ENCODE measurements around the gene STAT5A.

- TF ChIP-seq, protein P1, sequence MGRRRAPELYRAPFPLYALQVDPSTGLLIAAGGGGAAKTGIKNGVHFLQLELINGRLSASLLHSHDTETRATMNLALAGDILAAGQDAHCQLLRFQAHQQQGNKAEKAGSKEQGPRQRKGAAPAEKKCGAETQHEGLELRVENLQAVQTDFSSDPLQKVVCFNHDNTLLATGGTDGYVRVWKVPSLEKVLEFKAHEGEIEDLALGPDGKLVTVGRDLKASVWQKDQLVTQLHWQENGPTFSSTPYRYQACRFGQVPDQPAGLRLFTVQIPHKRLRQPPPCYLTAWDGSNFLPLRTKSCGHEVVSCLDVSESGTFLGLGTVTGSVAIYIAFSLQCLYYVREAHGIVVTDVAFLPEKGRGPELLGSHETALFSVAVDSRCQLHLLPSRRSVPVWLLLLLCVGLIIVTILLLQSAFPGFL (CRISPR knock-in tag; IDR thresholded peaks at IDR 0.05; ENCODE audit: borderline replicate concordance): no peak
- TF ChIP-seq, protein P2, sequence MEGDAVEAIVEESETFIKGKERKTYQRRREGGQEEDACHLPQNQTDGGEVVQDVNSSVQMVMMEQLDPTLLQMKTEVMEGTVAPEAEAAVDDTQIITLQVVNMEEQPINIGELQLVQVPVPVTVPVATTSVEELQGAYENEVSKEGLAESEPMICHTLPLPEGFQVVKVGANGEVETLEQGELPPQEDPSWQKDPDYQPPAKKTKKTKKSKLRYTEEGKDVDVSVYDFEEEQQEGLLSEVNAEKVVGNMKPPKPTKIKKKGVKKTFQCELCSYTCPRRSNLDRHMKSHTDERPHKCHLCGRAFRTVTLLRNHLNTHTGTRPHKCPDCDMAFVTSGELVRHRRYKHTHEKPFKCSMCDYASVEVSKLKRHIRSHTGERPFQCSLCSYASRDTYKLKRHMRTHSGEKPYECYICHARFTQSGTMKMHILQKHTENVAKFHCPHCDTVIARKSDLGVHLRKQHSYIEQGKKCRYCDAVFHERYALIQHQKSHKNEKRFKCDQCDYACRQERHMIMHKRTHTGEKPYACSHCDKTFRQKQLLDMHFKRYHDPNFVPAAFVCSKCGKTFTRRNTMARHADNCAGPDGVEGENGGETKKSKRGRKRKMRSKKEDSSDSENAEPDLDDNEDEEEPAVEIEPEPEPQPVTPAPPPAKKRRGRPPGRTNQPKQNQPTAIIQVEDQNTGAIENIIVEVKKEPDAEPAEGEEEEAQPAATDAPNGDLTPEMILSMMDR (IDR thresholded peaks at IDR 0.05): no peak
- TF ChIP-seq TP53 (CRISPR knock-in tag; IDR thresholded peaks at IDR 0.05): no peak
- no peak for TF ChIP-seq JUN (CRISPR knock-in tag; IDR thresholded peaks at IDR 0.05)
- TF ChIP-seq, protein P3, sequence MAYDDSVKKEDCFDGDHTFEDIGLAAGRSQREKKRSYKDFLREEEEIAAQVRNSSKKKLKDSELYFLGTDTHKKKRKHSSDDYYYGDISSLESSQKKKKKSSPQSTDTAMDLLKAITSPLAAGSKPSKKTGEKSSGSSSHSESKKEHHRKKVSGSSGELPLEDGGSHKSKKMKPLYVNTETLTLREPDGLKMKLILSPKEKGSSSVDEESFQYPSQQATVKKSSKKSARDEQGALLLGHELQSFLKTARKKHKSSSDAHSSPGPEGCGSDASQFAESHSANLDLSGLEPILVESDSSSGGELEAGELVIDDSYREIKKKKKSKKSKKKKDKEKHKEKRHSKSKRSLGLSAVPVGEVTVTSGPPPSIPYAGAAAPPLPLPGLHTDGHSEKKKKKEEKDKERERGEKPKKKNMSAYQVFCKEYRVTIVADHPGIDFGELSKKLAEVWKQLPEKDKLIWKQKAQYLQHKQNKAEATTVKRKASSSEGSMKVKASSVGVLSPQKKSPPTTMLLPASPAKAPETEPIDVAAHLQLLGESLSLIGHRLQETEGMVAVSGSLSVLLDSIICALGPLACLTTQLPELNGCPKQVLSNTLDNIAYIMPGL (CRISPR knock-in tag; IDR thresholded peaks at IDR 0.05): no peak
- TF ChIP-seq PRDM15 (CRISPR knock-in tag; IDR thresholded peaks at IDR 0.05): no peak
- TF ChIP-seq ZNF121 (CRISPR knock-in tag; IDR thresholded peaks at IDR 0.05): no peak
- no peak for TF ChIP-seq ATF1 (CRISPR knock-in tag; IDR thresholded peaks at IDR 0.05)
- TF ChIP-seq ZNF219 (CRISPR knock-in tag; IDR thresholded peaks at IDR 0.05; ENCODE audit: borderline replicate concordance): no peak
- TF ChIP-seq, protein P4, sequence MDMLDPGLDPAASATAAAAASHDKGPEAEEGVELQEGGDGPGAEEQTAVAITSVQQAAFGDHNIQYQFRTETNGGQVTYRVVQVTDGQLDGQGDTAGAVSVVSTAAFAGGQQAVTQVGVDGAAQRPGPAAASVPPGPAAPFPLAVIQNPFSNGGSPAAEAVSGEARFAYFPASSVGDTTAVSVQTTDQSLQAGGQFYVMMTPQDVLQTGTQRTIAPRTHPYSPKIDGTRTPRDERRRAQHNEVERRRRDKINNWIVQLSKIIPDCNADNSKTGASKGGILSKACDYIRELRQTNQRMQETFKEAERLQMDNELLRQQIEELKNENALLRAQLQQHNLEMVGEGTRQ (CRISPR knock-in tag; IDR thresholded peaks at IDR 0.05): no peak
- no peak for TF ChIP-seq ZNF416 (CRISPR knock-in tag; IDR thresholded peaks at IDR 0.05)
- TF ChIP-seq SMAD3 (CRISPR knock-in tag; IDR thresholded peaks at IDR 0.05; ENCODE audit: borderline replicate concordance): no peak
- TF ChIP-seq IRF2 (CRISPR knock-in tag; IDR thresholded peaks at IDR 0.05; ENCODE audit: borderline replicate concordance, low read depth): no peak
- TF ChIP-seq, protein P5, sequence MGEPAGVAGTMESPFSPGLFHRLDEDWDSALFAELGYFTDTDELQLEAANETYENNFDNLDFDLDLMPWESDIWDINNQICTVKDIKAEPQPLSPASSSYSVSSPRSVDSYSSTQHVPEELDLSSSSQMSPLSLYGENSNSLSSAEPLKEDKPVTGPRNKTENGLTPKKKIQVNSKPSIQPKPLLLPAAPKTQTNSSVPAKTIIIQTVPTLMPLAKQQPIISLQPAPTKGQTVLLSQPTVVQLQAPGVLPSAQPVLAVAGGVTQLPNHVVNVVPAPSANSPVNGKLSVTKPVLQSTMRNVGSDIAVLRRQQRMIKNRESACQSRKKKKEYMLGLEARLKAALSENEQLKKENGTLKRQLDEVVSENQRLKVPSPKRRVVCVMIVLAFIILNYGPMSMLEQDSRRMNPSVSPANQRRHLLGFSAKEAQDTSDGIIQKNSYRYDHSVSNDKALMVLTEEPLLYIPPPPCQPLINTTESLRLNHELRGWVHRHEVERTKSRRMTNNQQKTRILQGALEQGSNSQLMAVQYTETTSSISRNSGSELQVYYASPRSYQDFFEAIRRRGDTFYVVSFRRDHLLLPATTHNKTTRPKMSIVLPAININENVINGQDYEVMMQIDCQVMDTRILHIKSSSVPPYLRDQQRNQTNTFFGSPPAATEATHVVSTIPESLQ (CRISPR knock-in tag; IDR thresholded peaks at IDR 0.05): no peak
Measured at GRCh38 chr17:42307362-42307927, 19.1 kb downstream of the STAT5A start.

All from WTC11 (cell line).